Measurements from ENCODE around the gene ADGRA3. TPM values are rescaled to one million over a fixed set of nuclear protein-coding genes. Genes with fewer than 3 reads are reported as not detected.

Gene ADGRA3
- total and polyA plus RNA-seq, 2 of the 13 experiments (the other 11 are each of a cell fraction or from before 2014, with no cell fraction given): 32.2 to 40.8 TPM

- Histone ChIP-seq H3K9me3 (ENCODE audit: low read length) (peaks cover 20% of the 10 kb centered on the region), H3K36me3 (replicated peaks in 1 of 2; ENCODE audit: control insufficient read depth in 1 of 2, insufficient read depth in 2 of 2, low read length in 2 of 2) (no peaks in the 10 kb centered on the region), H3K4me3 (replicated peaks in 1 of 3; ENCODE audit: insufficient read depth in 1 of 3, low read depth in 2 of 3, low read length in 3 of 3) (no peak overlapping the region), H3K9ac (ENCODE audit: insufficient read depth, low read depth, low read length) (no peak overlapping the region), H4K20me1 (ENCODE audit: insufficient read depth, low read length) (no peaks in the 10 kb centered on the region), H3K27me3 (ENCODE audit: control insufficient read depth in 1 of 2, insufficient read depth in 2 of 2, low read length in 2 of 2) (no peaks in the 10 kb centered on the region; a peak in 1 of 5 replicates), H3K4me2 (ENCODE audit: low read depth, low read length) (no peak overlapping the region), H2AFZ (ENCODE audit: low read length) (no peak overlapping the region), H3K27ac (ENCODE audit: extremely low read length, insufficient read depth, low read length) (no peak overlapping the region), H3K79me2 (ENCODE audit: insufficient read depth, low read length) (no peaks in the 10 kb centered on the region), H3K4me1 (ENCODE audit: insufficient read depth, low read length) (no peaks in the 10 kb centered on the region)
- intact Hi-C loops (cut with micrococcal nuclease; ENCODE audit: unreplicated experiment): no loop called here
- ATAC-seq (no peak), FAIRE-seq (no peak), DNase-seq (ENCODE audit: low spot score) (no peak)
- 3% methylated on average over 3 of the region's 3 CpGs for WGBS (ENCODE audit: low lambda C conversion rate)
- CTCF ChIA-PET (ENCODE audit: low intra/inter-chr PET ratio, low total read pairs): no interaction called here
- in situ Hi-C loops (cut with HindIII; ENCODE audit: extremely low pct_ligation_motif_present, low pct_unique_long_range_greater_than_20kb): no loop called here
- TF ChIP-seq ZSCAN5A (CRISPR knock-in tag; IDR thresholded peaks at IDR 0.05; ENCODE audit: borderline replicate concordance): no peak
- BruUV-seq (replicated peaks): no TSS peak
- POLR2A ChIA-PET: no interaction called here
These were observed 30.4 kb upstream of the ADGRA3 start for GRCh38 chr4:22546299-22546698.

DNA sequence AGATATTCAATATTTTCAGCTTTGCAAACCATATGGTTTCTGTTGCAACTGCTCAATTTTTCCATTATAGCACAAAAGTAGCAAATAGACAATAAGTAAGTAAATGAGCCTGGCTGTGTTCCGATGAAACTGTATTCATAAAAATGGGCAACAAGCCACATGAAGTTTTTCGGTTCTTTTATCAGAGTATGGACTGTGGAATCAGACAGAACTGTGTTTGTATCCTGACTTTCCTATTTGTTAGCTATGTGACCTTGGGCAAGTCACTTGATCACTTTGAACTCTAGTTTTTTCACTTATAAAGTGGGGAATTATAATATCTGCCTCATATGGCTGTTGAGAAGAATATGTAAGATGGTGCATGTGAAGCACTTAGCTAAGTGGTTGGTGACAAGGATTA, 23.4 kb upstream of the ADGRA3 start:
- Histone ChIP-seq H3K4me2 (ENCODE audit: low read depth, low read length) (no peak overlapping the region), H3K27ac (ENCODE audit: extremely low read length, insufficient read depth, low read length) (no peak overlapping the region), H3K27me3 (ENCODE audit: control insufficient read depth in 1 of 2, insufficient read depth in 2 of 2, low read length in 2 of 2) (no peaks in the 10 kb centered on the region), H3K4me1 (ENCODE audit: insufficient read depth, low read length) (no peaks in the 10 kb centered on the region), H3K4me3 (replicated peaks in 1 of 3; ENCODE audit: insufficient read depth in 1 of 3, low read depth in 2 of 3, low read length in 3 of 3) (no peak overlapping the region), H3K9me3 (ENCODE audit: low read length) (peaks cover 16% of the 10 kb centered on the region), H3K9ac (ENCODE audit: insufficient read depth, low read depth, low read length) (no peak overlapping the region), H3K36me3 (replicated peaks in 1 of 2; ENCODE audit: control insufficient read depth in 1 of 2, insufficient read depth in 2 of 2, low read length in 2 of 2) (no peaks in the 10 kb centered on the region), H2AFZ (ENCODE audit: low read length) (no peak overlapping the region), H4K20me1 (ENCODE audit: insufficient read depth, low read length) (no peaks in the 10 kb centered on the region), H3K79me2 (ENCODE audit: insufficient read depth, low read length) (no peaks in the 10 kb centered on the region)
- ChIA-PET CTCF (ENCODE audit: low intra/inter-chr PET ratio, low total read pairs) (no interaction called here), POLR2A (no interaction called here)
- intact Hi-C loops (cut with micrococcal nuclease; ENCODE audit: unreplicated experiment) (no loop called here), in situ Hi-C loops (cut with HindIII; ENCODE audit: extremely low pct_ligation_motif_present, low pct_unique_long_range_greater_than_20kb) (no loop called here)
- 50% methylated on average over 2 of the region's 2 CpGs for WGBS (ENCODE audit: low lambda C conversion rate)
- no peak for ATAC-seq
- no peak for DNase-seq (ENCODE audit: low spot score)
- BruUV-seq (replicated peaks): no TSS peak
- FAIRE-seq: no peak
- TF ChIP-seq ZHX2 (IDR thresholded peaks at IDR 0.05; ENCODE audit: low read depth): no peak
- TF ChIP-seq ZHX2 (CRISPR knock-in tag; IDR thresholded peaks at IDR 0.05; ENCODE audit: borderline replicate concordance): no peak
- no peak for TF ChIP-seq NONO (IDR thresholded peaks at IDR 0.05)
- TF ChIP-seq NONO (CRISPR knock-in tag; conservative IDR thresholded peaks at IDR 0.05): no peak
- no peak for TF ChIP-seq REXO4 (CRISPR knock-in tag; IDR thresholded peaks at IDR 0.05; ENCODE audit: borderline replicate concordance)
- no peak for TF ChIP-seq NR2F1 (CRISPR knock-in tag; IDR thresholded peaks at IDR 0.05)
- TF ChIP-seq, protein P1, sequence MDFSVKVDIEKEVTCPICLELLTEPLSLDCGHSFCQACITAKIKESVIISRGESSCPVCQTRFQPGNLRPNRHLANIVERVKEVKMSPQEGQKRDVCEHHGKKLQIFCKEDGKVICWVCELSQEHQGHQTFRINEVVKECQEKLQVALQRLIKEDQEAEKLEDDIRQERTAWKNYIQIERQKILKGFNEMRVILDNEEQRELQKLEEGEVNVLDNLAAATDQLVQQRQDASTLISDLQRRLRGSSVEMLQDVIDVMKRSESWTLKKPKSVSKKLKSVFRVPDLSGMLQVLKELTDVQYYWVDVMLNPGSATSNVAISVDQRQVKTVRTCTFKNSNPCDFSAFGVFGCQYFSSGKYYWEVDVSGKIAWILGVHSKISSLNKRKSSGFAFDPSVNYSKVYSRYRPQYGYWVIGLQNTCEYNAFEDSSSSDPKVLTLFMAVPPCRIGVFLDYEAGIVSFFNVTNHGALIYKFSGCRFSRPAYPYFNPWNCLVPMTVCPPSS (IDR thresholded peaks at IDR 0.05): no peak
- no peak for TF ChIP-seq ZNF605 (CRISPR knock-in tag; IDR thresholded peaks at IDR 0.05)
- TF ChIP-seq ZNF7 (CRISPR knock-in tag; IDR thresholded peaks at IDR 0.05): no peak
- no peak for TF ChIP-seq SNAI1 (CRISPR knock-in tag; IDR thresholded peaks at IDR 0.05; ENCODE audit: borderline replicate concordance)
